HepG2 (cell line): ENCODE results near the gene COG4. TPM values are rescaled to one million over a fixed set of nuclear protein-coding genes. Genes with fewer than 3 reads are reported as not detected.

ENCODE experiments used
- ATAC-seq: fragments of 200-7000 bp; cut with Tn5 transposase; 3 replicates; pipeline ENCODE4 v1.9.1; 2020; ENCODE audit warnings: mild to moderate bottlenecking, moderate library complexity
- BruUV-seq: library from RNA; stranded (reverse); fragments of 400-500 nt; replicated peaks from 2 replicates; lab custom pipeline; 2021; lab: Mats Ljungman, UMichigan
- CTCF ChIA-PET: fragments of 300-600 bp; formaldehyde crosslinking; extraction: SDS; loops from one replicate; lab custom pipeline; 2021; ENCODE audit warnings: low total read pairs, inconsistent platforms, low intra/inter-chr PET ratio; lab: Yijun Ruan, JAX
- POLR2A ChIA-PET: fragments of 350-600 bp; sonication (Branson Sonifier 250); formaldehyde crosslinking; loops from one replicate; lab custom pipeline; 2020; ENCODE audit warnings: antibody characterized with exemption, inconsistent platforms; lab: Yijun Ruan, JAX
- DNase-seq: peaks from one replicate; pipeline ENCODE4 v3.0.0-alpha.2; 2015; ENCODE audit warnings: low spot score
- FAIRE-seq: peaks from 3 replicates; lab custom pipeline; 2011; peaks lifted over from hg19 to GRCh38; lab: Jason Lieb, UNC
- H2AFZ ChIP-seq: one replicate; pipeline ENCODE4 v1.6.1; 2011; ENCODE audit warnings: low read length, inconsistent platforms
- H3K27ac ChIP-seq: fragments of 300-600 bp; 3 replicates; pipeline ENCODE4 v1.8.0; 2011; ENCODE audit warnings: mixed run types, mild to moderate bottlenecking, mixed read lengths, low read length, inconsistent platforms; ENCODE audit not compliant: insufficient read depth; ENCODE audit errors: extremely low read length
- H3K27me3 ChIP-seq, 2 experiments: fragments of 200-600 bp in 1 of 2; 2 replicates in 1 of 2; 3 replicates in 1 of 2; pipeline versions ENCODE4 v1.6.0 to v1.8.0; 2011; ENCODE audit warnings: low read length in 2 of 2, mild to moderate bottlenecking in 2 of 2, moderate library complexity in 2 of 2, inconsistent platforms in 1 of 2; ENCODE audit not compliant: insufficient read depth in 2 of 2, control insufficient read depth in 1 of 2
- H3K36me3 ChIP-seq, 2 experiments: fragments of 200-600 bp in 1 of 2; replicated peaks in 1 of 2; 2 replicates in 1 of 2; 3 replicates in 1 of 2; pipeline versions ENCODE4 v1.5.1 to v1.8.0; 2011; ENCODE audit warnings: low read length in 2 of 2, inconsistent platforms in 1 of 2; ENCODE audit not compliant: insufficient read depth in 2 of 2, control insufficient read depth in 1 of 2
- H3K4me1 ChIP-seq: 2 replicates; pipeline ENCODE4 v1.5.1; 2012; ENCODE audit warnings: low read length, inconsistent platforms; ENCODE audit not compliant: insufficient read depth
- H3K4me2 ChIP-seq: 2 replicates; pipeline ENCODE4 v1.6.0; 2011; ENCODE audit warnings: low read depth, low read length, inconsistent platforms
- H3K4me3 ChIP-seq, 3 experiments: fragments of 200-600 bp in 1 of 3; sonication (generic), shearing (Covaris generic) in 1 of 3; replicated peaks in 1 of 3; 2 replicates each; pipeline ENCODE4 v1.5.1; 2011 to 2016; ENCODE audit warnings: low read length in 3 of 3, inconsistent platforms in 2 of 3, low read depth in 2 of 3, mild to moderate bottlenecking in 2 of 3, control low read depth in 1 of 3, mixed read lengths in 1 of 3; ENCODE audit not compliant: insufficient read depth in 1 of 3
- H3K79me2 ChIP-seq: one replicate; pipeline ENCODE4 v1.6.1; 2011; ENCODE audit warnings: low read length, inconsistent platforms; ENCODE audit not compliant: insufficient read depth
- H3K9ac ChIP-seq: 2 replicates; pipeline ENCODE4 v1.6.0; 2011; ENCODE audit warnings: mild to moderate bottlenecking, low read depth, low read length, inconsistent platforms; ENCODE audit not compliant: insufficient read depth
- H3K9me3 ChIP-seq: 2 replicates; pipeline ENCODE4 v1.5.1; 2012; ENCODE audit warnings: mild to moderate bottlenecking, low read length
- H4K20me1 ChIP-seq: 2 replicates; pipeline ENCODE4 v1.6.0; 2011; ENCODE audit warnings: inconsistent platforms, mild to moderate bottlenecking, low read length, moderate library complexity; ENCODE audit not compliant: insufficient read depth
- CEBPB ChIP-seq: IDR thresholded peaks from 2 replicates; pipeline ENCODE4 v1.6.1; 2011; ENCODE audit warnings: low read depth, low read length, improper control_type of control experiment, borderline replicate concordance
- HNF4G ChIP-seq, 2 experiments: sonication (generic) in 1 of 2; formaldehyde crosslinking in 1 of 2; IDR thresholded peaks; 2 replicates each; pipeline versions ENCODE4 v1.4.0 to v1.6.1; 2011 to 2020; ENCODE audit warnings: borderline replicate concordance in 2 of 2, low read depth in 2 of 2, mild to moderate bottlenecking in 2 of 2, low read length in 1 of 2, missing genetic modification reagents in 1 of 2, moderate library complexity in 1 of 2
- NFIC ChIP-seq: IDR thresholded peaks from 2 replicates; pipeline ENCODE4 v1.6.1; 2012; ENCODE audit warnings: mild to moderate bottlenecking, low read length, inconsistent platforms
- RBFOX2 ChIP-seq: fragments of 200-400 bp; formaldehyde crosslinking; IDR thresholded peaks from 2 replicates; pipeline ENCODE4 v1.6.1; 2017; ENCODE audit warnings: low read depth, mild to moderate bottlenecking, low read length
- WGBS: methylation state at CpG from one replicate; pipeline ENCODE4 v1.1.6; 2017; ENCODE audit warnings: low lambda C conversion rate; 5-methylcytosine and 5-hydroxymethylcytosine counted together
- in situ Hi-C: cut with HindIII; loops from 2 replicates; pipeline ENCODE4 v1.10.0; 2017; ENCODE audit warnings: low pct_unique_long_range_greater_than_20kb; ENCODE audit not compliant: extremely low pct_ligation_motif_present
- intact Hi-C: fragments of 100-400 bp; cut with micrococcal nuclease; formaldehyde crosslinking; loops from one replicate; pipeline ENCODE4 v1.10.0; 2022; ENCODE audit not compliant: unreplicated experiment
- polyA plus RNA-seq, 8 experiments: library from polyadenylated mRNA; depleted of rRNA in 3 of 8; stranded (reverse) in 7 of 8; unstranded in 1 of 8; fragments of >200 nt; fragmentation: Illumina TruSeq in 4 of 8; extraction: Trizol in 4 of 8; gene quantifications; 2 replicates each; pipeline versions ENCODE4 v1.2.1 to v1.2.3, GENCODE V29; 2011 to 2016; ENCODE audit warnings: low read depth in 4 of 8, missing spikeins in 1 of 8, mixed read lengths in 1 of 8; ENCODE audit not compliant: insufficient read depth in 1 of 8
- total RNA-seq, 5 experiments: library from RNA; depleted of rRNA; stranded (reverse); fragments of >200 nt; fragmentation: Illumina TruSeq; extraction: Trizol; gene quantifications; 2 replicates each; pipeline ENCODE4 v1.2.3, GENCODE V29; 2016; ENCODE audit warnings: low read depth in 1 of 5

Gene COG4
- total and polyA plus RNA-seq, 2 of the 13 experiments (the other 11 are each of a cell fraction or from before 2014, with no cell fraction given), result 51.1 to 73.8 TPM

DNA sequence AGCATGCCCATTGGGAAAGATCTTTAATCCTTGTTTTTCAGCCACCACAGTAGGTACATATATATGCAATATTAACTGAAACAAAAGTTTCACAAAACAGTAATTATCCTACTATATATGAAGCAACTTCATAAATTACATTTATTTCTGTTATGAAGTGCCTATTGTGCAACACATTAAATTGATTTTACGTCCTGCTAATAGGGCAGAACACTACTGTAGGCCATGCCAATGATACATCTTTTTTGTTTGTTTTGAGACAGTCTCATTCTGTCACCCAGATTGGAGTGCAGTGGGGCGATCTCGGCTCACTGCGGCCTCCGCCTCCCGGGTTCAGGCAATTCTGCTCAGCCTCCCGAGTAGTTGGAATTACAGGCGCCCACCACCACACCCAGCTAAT is 29.3 kb upstream of the COG4 start:
- peaks cover 37% of the 10 kb centered on the region for H3K79me2 ChIP-seq
- intact Hi-C loops (no loop called here), in situ Hi-C loops (no loop called here)
- ChIA-PET POLR2A (interaction anchor here (0.6 to 0.7 kb wide), 2 partner anchors 26 to 171 kb away, joined by 3 to 5 read pairs; no protein-coding TSS in a partner anchor), CTCF (no interaction called here)
- BruUV-seq, result no TSS peak
- H3K4me3 ChIP-seq, result no peak overlapping the region
- no peak for FAIRE-seq
- H3K9ac ChIP-seq, result no peak overlapping the region
- H2AFZ ChIP-seq, result no peak overlapping the region
- no peaks in the 10 kb centered on the region for H3K4me1 ChIP-seq
- TF ChIP-seq HNF4G (IDR thresholded peaks at IDR 0.05; ENCODE audit: borderline replicate concordance, low read depth, low read length), result no peak
- TF ChIP-seq HNF4G (CRISPR knock-in tag; IDR thresholded peaks at IDR 0.05; ENCODE audit: borderline replicate concordance, low read depth), result no peak
- TF ChIP-seq CEBPB, result peak; percentile 83
- no peak overlapping the region for H3K27ac ChIP-seq
- WGBS, result over 99% methylated on average over 8 of the region's 8 CpGs
- no peak for DNase-seq
- peaks cover 48% of the 10 kb centered on the region for H4K20me1 ChIP-seq
- H3K36me3 ChIP-seq, result peaks cover 64 to 97% of the 10 kb centered on the region in 2 experiments
- H3K9me3 ChIP-seq, result no peaks in the 10 kb centered on the region
- H3K4me2 ChIP-seq, result no peak overlapping the region
- ATAC-seq, result no peak
- no peaks in the 10 kb centered on the region for H3K27me3 ChIP-seq

DNA sequence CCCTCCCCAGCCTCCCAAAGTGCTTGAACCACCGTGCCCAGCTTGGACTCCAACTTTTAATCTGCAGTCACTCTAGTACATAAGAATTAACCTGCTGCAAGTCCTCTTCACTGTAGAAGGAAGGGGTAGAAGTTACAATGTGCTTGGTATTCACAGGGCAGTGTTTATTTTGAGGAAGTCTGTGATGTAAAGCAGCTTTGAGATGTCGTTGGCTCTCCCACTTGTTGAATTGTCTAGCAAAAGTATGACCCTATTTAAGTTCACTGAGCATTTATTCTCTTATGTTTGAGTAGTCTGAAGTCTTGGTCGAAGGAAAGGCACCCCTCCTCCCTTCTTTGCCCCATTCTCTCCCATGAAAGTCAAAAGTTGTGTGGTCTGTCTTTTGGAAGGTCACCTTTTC is 28.4 kb upstream of the COG4 start:
- WGBS, result 95% methylated on average over 3 of the region's 3 CpGs
- TF ChIP-seq RBFOX2 (0 out of 2 replicates have a peak, but pooled peaks have one; percentile 30), NFIC (no peak)
- no peak for FAIRE-seq
- H3K4me1 ChIP-seq, result no peaks in the 10 kb centered on the region
- peaks cover 63 to 95% of the 10 kb centered on the region in 2 experiments for H3K36me3 ChIP-seq
- intact Hi-C loops (no loop called here), in situ Hi-C loops (no loop called here)
- no peak overlapping the region for H3K4me2 ChIP-seq
- no peak overlapping the region for H3K9ac ChIP-seq
- no peak for ATAC-seq
- no peak overlapping the region for H2AFZ ChIP-seq
- no TSS peak for BruUV-seq
- POLR2A ChIA-PET, result interaction anchor here (0.6 to 1.5 kb wide), 2 partner anchors 18 to 27 kb away, joined by 3 read pairs; no protein-coding TSS in a partner anchor
- no peak for DNase-seq
- no peak overlapping the region for H3K27ac ChIP-seq
- peaks cover 49% of the 10 kb centered on the region for H4K20me1 ChIP-seq
- peaks cover 39% of the 10 kb centered on the region for H3K79me2 ChIP-seq
- H3K9me3 ChIP-seq, result no peaks in the 10 kb centered on the region
- H3K27me3 ChIP-seq, result no peaks in the 10 kb centered on the region
- CTCF ChIA-PET, result no interaction called here
- no peak overlapping the region for H3K4me3 ChIP-seq
